GM10248 (cell line): ENCODE data around the gene TSPEAR.

Source experiments
- CTCF ChIA-PET: fragments of 300-600 bp; sonication (Branson Sonifier 250); formaldehyde crosslinking; extraction: SDS; loops from one replicate; lab custom pipeline; 2021; ENCODE audit warnings: antibody characterized with exemption; lab: Yijun Ruan, JAX
- POLR2A ChIA-PET: fragments of 350-650 bp; sonication (Branson Sonifier 250); formaldehyde crosslinking; extraction: SDS; loops from one replicate; lab custom pipeline; 2020; ENCODE audit warnings: antibody characterized with exemption; lab: Yijun Ruan, JAX
- DNase-seq: peaks from one replicate; pipeline ENCODE4 v3.0.0; 2012; ENCODE audit errors: extremely low spot score
- CTCF ChIP-seq: IDR thresholded peaks from 2 replicates; pipeline ENCODE4 v1.5.1; 2012; ENCODE audit warnings: mild to moderate bottlenecking, low read depth; ENCODE audit errors: extremely low read depth, missing control alignments, control extremely low read depth

TSPEAR gene

GRCh38 chr21:44569861-44570517 is 141.4 kb downstream of the TSPEAR start:
- ChIA-PET POLR2A (no interaction called here), CTCF (no interaction called here)
- peak; percentile 10 for DNase-seq
- TF ChIP-seq CTCF, result no peak

DNA sequence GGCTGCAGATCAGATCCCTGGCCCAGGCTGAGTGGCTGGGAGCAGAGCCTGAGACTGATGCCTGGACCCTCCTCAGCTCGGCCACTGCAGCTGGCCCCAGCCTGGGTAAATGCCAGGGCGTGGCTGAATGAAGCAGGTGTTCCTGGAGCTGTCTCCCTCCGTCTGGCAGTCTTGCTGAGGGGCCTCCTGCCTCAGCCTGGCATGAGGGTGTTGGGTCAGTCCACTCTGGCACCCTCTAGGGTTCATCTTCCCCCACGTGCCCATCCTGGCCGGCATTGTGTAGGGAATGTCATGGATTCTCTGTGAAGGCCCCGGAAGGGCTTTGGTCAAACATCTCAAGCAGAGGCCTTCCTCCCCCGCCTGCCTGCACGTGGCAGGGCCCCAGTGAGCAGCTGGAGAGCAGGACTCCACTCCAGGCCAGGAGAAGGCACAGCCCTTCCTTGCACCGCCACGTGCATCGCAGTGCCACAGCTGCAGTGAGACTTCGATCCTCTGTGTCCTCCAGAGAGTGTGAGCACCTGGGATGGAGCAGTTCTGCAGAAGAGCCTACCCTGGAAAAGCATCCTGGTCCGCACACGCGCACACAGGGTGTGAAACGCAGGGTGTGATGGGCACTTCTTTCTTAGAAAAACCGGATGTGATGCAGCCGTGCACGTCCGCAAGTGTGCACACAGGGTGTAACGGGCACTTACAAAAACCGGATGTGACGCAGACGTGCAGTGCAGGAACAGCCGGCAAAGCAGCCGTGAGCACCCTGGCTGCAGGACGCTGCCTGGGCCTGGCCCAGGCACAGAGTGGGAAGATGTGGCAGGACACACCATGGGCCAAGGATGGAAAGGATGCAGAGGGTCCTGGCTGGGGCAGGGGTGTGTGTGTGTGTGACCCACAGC is 142.5 kb downstream of the TSPEAR start:
- CTCF ChIA-PET, result interaction anchor here (0.9 kb wide), 1 partner anchor 24 kb away, joined by 3 read pairs; no protein-coding TSS in a partner anchor
- DNase-seq, result peak; percentile 8
- POLR2A ChIA-PET, result no interaction called here
- TF ChIP-seq CTCF, result no peak

DNA sequence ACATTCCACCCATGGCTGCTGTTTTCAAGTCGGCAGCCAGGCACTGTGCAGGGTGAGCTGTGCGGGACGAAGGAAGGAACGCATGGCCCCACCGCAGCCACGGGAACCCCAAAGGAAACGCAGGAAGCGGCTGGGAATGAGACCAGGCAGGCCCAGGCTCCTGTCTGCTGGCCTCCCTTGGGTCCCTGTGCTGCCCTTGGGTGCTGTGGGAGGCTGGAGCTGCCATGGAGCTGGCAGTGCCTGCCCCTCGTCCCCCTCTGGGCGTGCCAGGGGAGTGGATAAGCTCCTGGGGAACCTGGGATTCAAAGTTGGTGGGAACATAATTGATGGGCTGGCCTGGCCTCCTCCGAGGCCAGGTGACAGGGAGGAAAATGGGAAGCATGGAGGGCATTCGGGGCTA is 143.1 kb downstream of the TSPEAR start:
- POLR2A ChIA-PET, result no interaction called here
- CTCF ChIA-PET, result interaction anchor here (0.9 kb wide), 1 partner anchor 23 kb away, joined by 3 read pairs; no protein-coding TSS in a partner anchor
- no peak for TF ChIP-seq CTCF
- DNase-seq, result peak; percentile 9

- POLR2A ChIA-PET, result no interaction called here
- peak; percentile 5 for DNase-seq
- CTCF ChIA-PET, result interaction anchor here (0.9 kb wide), 1 partner anchor 23 kb away, joined by 3 read pairs; no protein-coding TSS in a partner anchor
- no peak for TF ChIP-seq CTCF
Measured at GRCh38 chr21:44567481-44568171, 143.7 kb downstream of the TSPEAR start.

GRCh38 chr21:44566403-44566802 is 145.0 kb downstream of the TSPEAR start:
- DNase-seq, result peak; percentile 7
- ChIA-PET CTCF (no interaction called here), POLR2A (no interaction called here)
- TF ChIP-seq CTCF, result no peak
